HCT116 (cell line): ENCODE measurements around the gene MED16. TPM values are rescaled to one million over a fixed set of nuclear protein-coding genes. Genes with fewer than 3 reads are reported as not detected.

Experiments
- ATAC-seq: fragments of 200-7000 bp; cut with Tn5 transposase; 2 replicates; pipeline ENCODE4 v1.9.1; 2020; ENCODE audit warnings: mild to moderate bottlenecking, moderate library complexity
- BruUV-seq: library from RNA; stranded (reverse); fragments of 400-500 nt; replicated peaks from 2 replicates; lab custom pipeline; 2021; lab: Mats Ljungman, UMichigan
- CTCF ChIA-PET: fragments of 300-600 bp; sonication (Branson Sonifier 250); formaldehyde crosslinking; loops from one replicate; lab custom pipeline; 2021; ENCODE audit warnings: antibody characterized with exemption; lab: Charles Lee
- POLR2A ChIA-PET: fragments of 300-600, 350-600 bp; sonication (Branson Sonifier 250); formaldehyde crosslinking; loops from one replicate; lab custom pipeline; 2021; ENCODE audit warnings: antibody characterized with exemption; lab: Charles Lee
- RAD21 ChIA-PET, 2 experiments: fragments of 300-600 bp; sonication (Branson Sonifier 250); formaldehyde crosslinking; loops; one replicate each; lab custom pipeline; 2023; ENCODE audit warnings: low total read pairs in 2 of 2; ENCODE audit not compliant: uncharacterized antibody in 2 of 2, unreplicated experiment in 2 of 2, low non-redundant PET in 1 of 2; lab: Charles Lee
- DNase-seq: peaks from one replicate; pipeline ENCODE4 v3.0.0-alpha.2; 2010; ENCODE audit warnings: low read depth, low spot score
- H2AFZ ChIP-seq: fragments of 200-600 bp; shearing (Covaris generic), sonication (generic); 2 replicates; pipeline ENCODE4 v1.6.1; 2017; ENCODE audit warnings: low read depth, mixed run types, mixed read lengths, antibody characterized with exemption, low read length; ENCODE audit not compliant: poor library complexity, severe bottlenecking
- H3K27ac ChIP-seq: 2 replicates; pipeline ENCODE4 v1.5.1; 2012; ENCODE audit warnings: low read depth, low read length
- H3K27me3 ChIP-seq: fragments of 200-600 bp; sonication (generic); 2 replicates; pipeline ENCODE4 v1.6.1; 2016; ENCODE audit warnings: mixed run types, low read length, mixed read lengths; ENCODE audit not compliant: insufficient read depth
- H3K36me3 ChIP-seq, 2 experiments: fragments of 200-500 bp in 1 of 2; fragments of 200-600 bp in 1 of 2; sonication (Bioruptor generic) in 1 of 2; sonication (generic) in 1 of 2; 2 replicates each; pipeline versions ENCODE4 v1.5.1 to v1.6.1; 2014 to 2016; ENCODE audit warnings: low read length in 2 of 2, inconsistent platforms in 1 of 2, mixed read lengths in 1 of 2, mixed run types in 1 of 2; ENCODE audit not compliant: insufficient read depth in 2 of 2, control insufficient read depth in 1 of 2
- H3K4me1 ChIP-seq, 2 experiments: fragments of 200-600 bp in 1 of 2; sonication (generic) in 1 of 2; 2 replicates each; pipeline versions ENCODE4 v1.5.1 to v1.6.1; 2012 to 2017; ENCODE audit warnings: low read length in 2 of 2, inconsistent platforms in 1 of 2, mild to moderate bottlenecking in 1 of 2, mixed read lengths in 1 of 2, mixed run types in 1 of 2, moderate library complexity in 1 of 2; ENCODE audit not compliant: insufficient read depth in 2 of 2, control insufficient read depth in 1 of 2
- H3K4me2 ChIP-seq: fragments of 200-600 bp; sonication (generic); 2 replicates; pipeline ENCODE4 v1.6.1; 2017; ENCODE audit warnings: mixed run types, low read length, mixed read lengths
- H3K4me3 ChIP-seq, 2 experiments: fragments of 200-600 bp in 1 of 2; sonication (generic) in 1 of 2; replicated peaks in 1 of 2; 2 replicates each; pipeline ENCODE4 v1.5.1; 2011 to 2016; ENCODE audit warnings: low read length in 2 of 2, control low read depth in 1 of 2, low read depth in 1 of 2, mild to moderate bottlenecking in 1 of 2, mixed read lengths in 1 of 2, mixed run types in 1 of 2
- H3K79me2 ChIP-seq: fragments of 200-600 bp; sonication (generic); 2 replicates; pipeline ENCODE4 v1.6.1; 2017; ENCODE audit warnings: mild to moderate bottlenecking, mixed run types, low read length, moderate library complexity, mixed read lengths; ENCODE audit not compliant: insufficient read depth
- H3K9ac ChIP-seq: fragments of 200-600 bp; sonication (generic); 2 replicates; pipeline ENCODE4 v1.6.1; 2016; ENCODE audit warnings: low read length, mixed read lengths
- H3K9me2 ChIP-seq: fragments of 200-600 bp; sonication (generic), shearing (Covaris generic); 2 replicates; pipeline ENCODE4 v1.6.1; 2017; ENCODE audit warnings: mixed run types, mild to moderate bottlenecking, moderate library complexity; ENCODE audit not compliant: insufficient read depth
- H3K9me3 ChIP-seq, 2 experiments: fragments of 200-500 bp in 1 of 2; fragments of 200-600 bp in 1 of 2; sonication (Bioruptor generic) in 1 of 2; sonication (generic) in 1 of 2; 2 replicates each; pipeline ENCODE4 v1.6.1; 2014 to 2017; ENCODE audit warnings: low read length in 2 of 2, mixed read lengths in 2 of 2, inconsistent platforms in 1 of 2, low read depth in 1 of 2, mild to moderate bottlenecking in 1 of 2, mixed run types in 1 of 2, moderate library complexity in 1 of 2; ENCODE audit not compliant: control insufficient read depth in 1 of 2, insufficient read depth in 1 of 2
- H4K20me1 ChIP-seq: fragments of 200-600 bp; sonication (generic), shearing (Covaris generic); 2 replicates; pipeline ENCODE4 v1.6.1; 2017; ENCODE audit warnings: mixed run types, mild to moderate bottlenecking, moderate library complexity; ENCODE audit not compliant: insufficient read depth
- CBX3 ChIP-seq: IDR thresholded peaks from 2 replicates; pipeline ENCODE4 v1.6.1; 2012; ENCODE audit warnings: low read depth
- CEBPB ChIP-seq: IDR thresholded peaks from 2 replicates; pipeline ENCODE4 v1.6.1; 2012; ENCODE audit warnings: low read depth
- EGR1 ChIP-seq: IDR thresholded peaks from 2 replicates; pipeline ENCODE4 v1.6.1; 2012; ENCODE audit warnings: low read depth
- EZH2 ChIP-seq: fragments of 200-600 bp; sonication (generic); IDR thresholded peaks from 2 replicates; pipeline ENCODE4 v1.6.1; 2017; ENCODE audit warnings: antibody characterized with exemption, mixed run types
- EZH2phosphoT487 ChIP-seq: fragments of 200-600 bp; IDR thresholded peaks from 2 replicates; pipeline ENCODE4 v1.6.1; 2018; ENCODE audit warnings: antibody characterized with exemption, borderline replicate concordance
- FOSL1 ChIP-seq: IDR thresholded peaks from 2 replicates; pipeline ENCODE4 v1.6.1; 2012; ENCODE audit warnings: low read depth
- JUND ChIP-seq: IDR thresholded peaks from 2 replicates; pipeline ENCODE4 v1.6.1; 2012
- POLR2AphosphoS5 ChIP-seq: IDR thresholded peaks from 2 replicates; pipeline ENCODE4 v1.6.1; 2011; ENCODE audit warnings: mild to moderate bottlenecking, low read depth, low read length, moderate library complexity
- RAD21 ChIP-seq: IDR thresholded peaks from 2 replicates; pipeline ENCODE4 v1.6.1; 2012; ENCODE audit warnings: low read depth, mild to moderate bottlenecking
- SP1 ChIP-seq: IDR thresholded peaks from 2 replicates; pipeline ENCODE4 v1.6.1; 2012; ENCODE audit warnings: low read depth
- SRF ChIP-seq: IDR thresholded peaks from 2 replicates; pipeline ENCODE4 v1.6.1; 2012; ENCODE audit warnings: low read depth
- TCF7L2 ChIP-seq: IDR thresholded peaks from 2 replicates; pipeline ENCODE4 v1.7.0; 2011; ENCODE audit warnings: borderline replicate concordance, inconsistent platforms; ENCODE audit not compliant: insufficient read depth, insufficient read length; ENCODE audit errors: extremely low read depth
- YY1 ChIP-seq: IDR thresholded peaks from 2 replicates; pipeline ENCODE4 v1.6.1; 2011; ENCODE audit warnings: low read length, low read depth, moderate library complexity, mild to moderate bottlenecking; ENCODE audit not compliant: insufficient replicate concordance; ENCODE audit errors: extremely low read depth
- ZFX ChIP-seq: fragments of 450-650 bp; IDR thresholded peaks from 2 replicates; pipeline ENCODE4 v1.6.1; 2017
- ZNF274 ChIP-seq: fragments of 200-500 bp; sonication (Bioruptor generic); IDR thresholded peaks from 2 replicates; pipeline ENCODE4 v1.6.1; 2014; ENCODE audit warnings: mild to moderate bottlenecking, low read depth, low read length, inconsistent platforms
- intact Hi-C: fragments of 100-400 bp; cut with micrococcal nuclease; formaldehyde crosslinking; loops from 2 replicates; pipeline ENCODE4 v1.10.0; 2022
- total RNA-seq: library from RNA; stranded (reverse); gene quantifications from one replicate; pipeline ENCODE4 v1.2.1, GENCODE V29; 2021; ENCODE audit not compliant: unreplicated experiment
- TF ChIP-seq, protein P1 (sequence below): IDR thresholded peaks from 2 replicates; pipeline ENCODE4 v1.6.1; 2012
- TF ChIP-seq, protein P2 (sequence below): IDR thresholded peaks from 2 replicates; pipeline ENCODE4 v1.6.1; 2012

The MED16 gene
- total RNA-seq, 1 experiment from 2014 or later, result 73.6 TPM

DNA sequence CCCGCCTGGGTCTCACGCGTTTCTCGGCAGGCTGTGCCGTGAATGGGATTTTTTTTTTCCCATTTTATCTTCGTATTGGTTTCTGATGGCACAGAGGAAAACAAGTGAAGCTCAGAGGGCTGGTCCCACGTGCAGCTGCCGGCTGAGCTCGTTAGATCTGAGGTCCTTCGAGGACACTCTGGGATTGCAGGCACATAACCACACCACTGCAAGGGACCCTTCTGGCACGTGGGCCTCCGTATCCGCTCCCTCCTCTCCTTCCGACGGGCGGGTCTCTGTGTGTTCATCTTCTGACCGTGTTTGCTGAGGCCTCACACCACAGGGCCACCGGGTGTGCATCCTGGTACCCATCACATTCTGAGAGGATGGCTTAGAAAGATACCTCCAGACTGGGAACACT is 16.9 kb downstream of the MED16 start:
- intact Hi-C loops, result no loop called here
- Histone ChIP-seq H3K4me2 (no peak overlapping the region), H3K4me1 (peaks cover 9 to 18% of the 10 kb centered on the region in 2 experiments), H3K36me3 (peaks cover 0 to 6% of the 10 kb centered on the region in 2 experiments; a peak in 1 of 4 replicates), H3K9ac (no peak overlapping the region), H3K27ac (no peak overlapping the region), H3K27me3 (no peaks in the 10 kb centered on the region), H3K4me3 (no peak overlapping the region), H3K9me3 (no peaks in the 10 kb centered on the region), H2AFZ (no peak overlapping the region), H3K9me2 (no peaks in the 10 kb centered on the region), H4K20me1 (no peaks in the 10 kb centered on the region), H3K79me2 (no peaks in the 10 kb centered on the region)
- RAD21 ChIA-PET, result no interaction called here
- DNase-seq (no peak), ATAC-seq (no peak)
- TF ChIP-seq, protein P1, sequence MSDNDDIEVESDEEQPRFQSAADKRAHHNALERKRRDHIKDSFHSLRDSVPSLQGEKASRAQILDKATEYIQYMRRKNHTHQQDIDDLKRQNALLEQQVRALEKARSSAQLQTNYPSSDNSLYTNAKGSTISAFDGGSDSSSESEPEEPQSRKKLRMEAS, result no peak
- no peak for TF ChIP-seq JUND
- TF ChIP-seq SRF, result no peak
- no peak for TF ChIP-seq ZNF274
- no peak for TF ChIP-seq EZH2
- no peak for TF ChIP-seq EGR1
- TF ChIP-seq YY1, result no peak
- no peak for TF ChIP-seq POLR2AphosphoS5
- TF ChIP-seq CBX3, result no peak
- TF ChIP-seq CEBPB, result no peak
- TF ChIP-seq FOSL1, result no peak
- TF ChIP-seq TCF7L2, result no peak
- no peak for TF ChIP-seq EZH2phosphoT487
- no peak for TF ChIP-seq ZFX
- no peak for TF ChIP-seq RAD21
- TF ChIP-seq, protein P2, sequence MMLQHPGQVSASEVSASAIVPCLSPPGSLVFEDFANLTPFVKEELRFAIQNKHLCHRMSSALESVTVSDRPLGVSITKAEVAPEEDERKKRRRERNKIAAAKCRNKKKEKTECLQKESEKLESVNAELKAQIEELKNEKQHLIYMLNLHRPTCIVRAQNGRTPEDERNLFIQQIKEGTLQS, result no peak
- no peak for TF ChIP-seq SP1
- BruUV-seq, result no TSS peak
- CTCF ChIA-PET, result no interaction called here
- POLR2A ChIA-PET, result no interaction called here
